Central memory CD8-positive, alpha-beta T cell (primary cell): ENCODE results near the gene TTLL3.
"Not testable (repeated sequence)": the region's sequence is repeated elsewhere in the genome, so short reads cannot be mapped to it uniquely, and the experiment has no call there.

Source experiments
- ATAC-seq: fragments of 150-1000 bp; cut with Tn5 transposase; replicated peaks from 2 replicates; pipeline ENCODE4 v1.10.0; 2022; ENCODE audit warnings: mild to moderate bottlenecking, moderate FRiP score, moderate number of reproducible peaks; ENCODE audit not compliant: poor library complexity, severe bottlenecking; ENCODE audit errors: extremely low read depth
- DNase-seq, 2 donors: peaks; one replicate each; pipeline ENCODE4 v3.0.0; 2021; ENCODE audit warnings: low spot score in 2 of 2
- H3K27ac Mint-ChIP-seq: one replicate; pipeline ENCODE4 v1.8.0; 2022; ENCODE audit warnings: low read depth, mild to moderate bottlenecking, moderate library complexity, mixed read lengths
- H3K27me3 Mint-ChIP-seq: one replicate; pipeline ENCODE4 v1.8.0; 2022; ENCODE audit warnings: mixed read lengths
- H3K36me3 Mint-ChIP-seq: one replicate; pipeline ENCODE4 v1.8.0; 2022; ENCODE audit warnings: mild to moderate bottlenecking, moderate library complexity, mixed read lengths; ENCODE audit not compliant: insufficient read depth
- H3K4me1 Mint-ChIP-seq: one replicate; pipeline ENCODE4 v1.8.0; 2022; ENCODE audit warnings: mixed read lengths
- H3K4me3 Mint-ChIP-seq: one replicate; pipeline ENCODE4 v1.8.0; 2022; ENCODE audit warnings: mild to moderate bottlenecking, moderate library complexity, mixed read lengths
- H3K9me3 Mint-ChIP-seq: one replicate; pipeline ENCODE4 v1.8.0; 2022; ENCODE audit warnings: mixed read lengths

TTLL3 gene

DNA sequence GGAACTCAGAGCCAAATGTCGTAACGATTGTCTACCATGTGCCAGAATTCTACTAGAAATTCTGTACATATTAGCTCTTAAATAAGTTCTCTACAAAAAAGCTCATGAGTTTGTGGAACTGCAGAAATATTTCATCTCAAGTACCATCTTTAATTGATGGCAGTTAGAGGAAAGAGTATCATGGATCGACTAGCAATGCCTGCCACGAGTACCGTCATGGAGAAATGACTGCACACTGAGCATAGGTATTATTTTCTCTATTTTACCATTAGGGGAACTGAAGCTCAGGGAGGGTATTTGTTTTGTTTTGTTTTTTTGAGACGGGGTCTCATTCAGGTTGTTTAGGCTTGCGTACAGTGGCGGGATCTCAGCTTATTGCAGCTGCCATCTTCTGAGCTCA lies 31.0 kb downstream of the TTLL3 start:
- peaks cover 22% of the 10 kb centered on the region for H3K4me1 Mint-ChIP-seq
- no peak overlapping the region for H3K27ac Mint-ChIP-seq
- ATAC-seq (no peak), DNase-seq (no peak)
- H3K27me3 Mint-ChIP-seq: no peaks in the 10 kb centered on the region
- H3K36me3 Mint-ChIP-seq: peaks cover 14% of the 10 kb centered on the region
- no peak overlapping the region for H3K4me3 Mint-ChIP-seq
- H3K9me3 Mint-ChIP-seq: no peaks in the 10 kb centered on the region

DNA sequence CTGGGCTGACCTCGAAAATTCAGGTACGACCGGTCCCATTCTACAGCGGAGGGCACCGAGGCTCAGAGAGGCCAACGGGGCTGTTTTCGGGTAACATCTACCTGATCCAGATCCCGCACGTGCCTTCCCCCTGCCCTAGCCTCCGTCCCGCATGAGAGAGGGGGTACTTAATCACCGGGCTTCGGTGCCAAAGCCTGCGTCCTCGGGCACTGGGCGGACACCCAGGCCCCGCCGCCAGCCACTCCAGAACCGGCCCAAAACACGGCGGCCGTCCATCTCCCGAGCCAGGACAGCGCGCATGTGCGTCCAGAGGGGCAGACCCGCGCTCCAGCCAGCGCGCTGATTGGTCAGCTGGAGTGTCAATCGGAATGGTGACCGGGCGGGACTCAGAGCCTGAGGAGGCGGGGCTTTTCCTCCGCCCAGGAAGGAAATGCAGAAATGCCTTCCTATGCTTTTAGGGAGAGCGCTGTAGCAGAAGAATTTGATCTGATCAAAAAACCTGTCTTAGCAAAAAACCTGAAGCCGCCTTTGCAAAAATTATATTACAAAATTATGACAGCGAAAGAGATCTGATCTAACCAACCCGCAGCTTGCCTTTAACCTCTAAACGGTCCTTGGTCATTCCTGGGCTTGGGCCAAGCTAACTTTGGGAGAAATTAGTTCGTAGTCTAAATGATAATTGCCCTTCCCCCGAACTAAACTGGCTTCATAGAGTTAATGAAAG lies 33.8 kb downstream of the TTLL3 start, which contains the start of gene RPUSD3:
Gene RPUSD3, minus strand, starts transcription at position 294 of the 724 bp plus-strand sequence. Its CDS starts 18 bp downstream, at position 276.
- Mint-ChIP-seq H3K27me3 (no peaks in the 10 kb centered on the region), H3K4me1 (peaks cover 22% of the 10 kb centered on the region), H3K9me3 (no peaks in the 10 kb centered on the region), H3K27ac (peak within 1 kb of the TSS; percentile 92), H3K4me3 (peak within 1 kb of the TSS; percentile 99), H3K36me3 (peaks cover 12% of the 10 kb centered on the region)
- ATAC-seq (peak; percentile 98), DNase-seq (peak; percentile 92 to 99)

DNA sequence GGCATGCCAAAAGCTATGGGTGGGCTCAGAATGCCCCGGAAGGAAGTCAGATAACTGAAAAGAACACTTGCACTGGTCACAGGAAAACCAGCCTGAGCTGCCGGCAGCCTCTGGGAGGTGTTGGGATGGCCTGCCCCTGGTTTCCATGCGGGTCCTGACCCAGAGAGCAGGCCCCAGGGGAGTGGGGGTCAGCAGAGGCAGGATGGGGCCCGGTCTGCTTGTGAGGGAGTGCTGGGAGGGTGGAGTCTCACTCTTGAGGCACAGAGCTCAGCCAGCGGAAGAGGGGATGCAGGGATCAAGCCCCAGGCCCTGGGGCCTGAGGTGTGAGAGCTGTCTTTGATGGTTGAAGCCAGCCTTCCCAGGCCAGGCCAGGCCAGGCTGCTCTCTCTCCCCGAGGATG lies 36.2 kb downstream of the TTLL3 start:
- DNase-seq: no peak
- H3K4me3 Mint-ChIP-seq: no peak overlapping the region
- H3K27me3 Mint-ChIP-seq: no peaks in the 10 kb centered on the region
- H3K36me3 Mint-ChIP-seq: peaks cover 8% of the 10 kb centered on the region
- peaks cover 22% of the 10 kb centered on the region for H3K4me1 Mint-ChIP-seq
- H3K9me3 Mint-ChIP-seq: no peaks in the 10 kb centered on the region
- ATAC-seq: no peak
- no peak overlapping the region for H3K27ac Mint-ChIP-seq

DNA sequence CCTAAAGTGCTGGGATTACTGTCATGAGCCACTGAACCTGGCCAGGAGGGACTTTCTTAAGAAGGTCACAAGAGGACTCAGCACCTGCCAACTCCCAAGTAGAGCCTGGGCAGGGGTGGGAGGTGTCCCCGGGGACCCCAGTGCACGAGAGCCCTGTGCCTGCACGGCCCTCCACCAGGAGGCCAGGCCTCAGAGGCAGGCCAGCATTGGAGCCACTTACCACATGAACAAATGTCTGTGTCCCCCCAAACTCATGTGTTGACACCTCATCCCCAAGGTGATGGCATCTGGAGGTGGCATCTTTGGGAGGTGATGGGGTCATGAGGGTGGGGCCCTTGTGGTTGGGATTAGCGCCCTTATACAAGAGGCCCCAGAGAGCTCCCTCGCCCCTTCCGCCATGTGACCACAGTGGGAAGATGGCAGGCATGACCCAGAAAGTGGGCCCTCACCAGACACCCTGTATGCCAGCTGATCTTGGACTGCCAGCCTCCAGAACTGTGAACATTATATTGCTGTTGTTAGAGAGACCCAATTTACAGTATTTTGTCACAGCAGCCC lies 36.9 kb downstream of the TTLL3 start:
- Mint-ChIP-seq H3K27me3 (peaks cover under 1% of the 10 kb centered on the region), H3K4me1 (peaks cover 19% of the 10 kb centered on the region), H3K27ac (no peak overlapping the region), H3K4me3 (no peak overlapping the region), H3K9me3 (no peaks in the 10 kb centered on the region), H3K36me3 (peaks cover 6% of the 10 kb centered on the region)
- DNase-seq: no peak
- no peak for ATAC-seq

DNA sequence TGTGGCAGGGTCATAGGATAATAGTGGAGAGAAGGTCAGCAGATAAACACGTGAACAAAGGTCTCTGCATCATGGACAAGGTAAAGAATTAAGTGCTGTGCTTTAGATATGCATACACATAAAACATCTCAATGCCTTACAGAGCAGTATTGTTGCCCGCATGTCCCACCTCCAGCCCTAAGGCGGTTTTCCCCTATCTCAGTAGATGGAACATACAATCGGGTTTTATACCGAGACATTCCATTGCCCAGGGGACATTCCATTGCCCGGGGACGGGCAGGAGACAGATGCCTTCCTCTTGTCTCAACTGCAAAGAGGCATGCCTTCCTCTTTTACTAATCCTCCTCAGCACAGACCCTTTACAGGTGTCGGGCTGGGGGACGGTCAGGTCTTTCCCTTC lies 37.8 kb downstream of the TTLL3 start:
- not testable (repeated sequence) for ATAC-seq, H3K9me3 Mint-ChIP-seq, H3K27me3 Mint-ChIP-seq

DNA sequence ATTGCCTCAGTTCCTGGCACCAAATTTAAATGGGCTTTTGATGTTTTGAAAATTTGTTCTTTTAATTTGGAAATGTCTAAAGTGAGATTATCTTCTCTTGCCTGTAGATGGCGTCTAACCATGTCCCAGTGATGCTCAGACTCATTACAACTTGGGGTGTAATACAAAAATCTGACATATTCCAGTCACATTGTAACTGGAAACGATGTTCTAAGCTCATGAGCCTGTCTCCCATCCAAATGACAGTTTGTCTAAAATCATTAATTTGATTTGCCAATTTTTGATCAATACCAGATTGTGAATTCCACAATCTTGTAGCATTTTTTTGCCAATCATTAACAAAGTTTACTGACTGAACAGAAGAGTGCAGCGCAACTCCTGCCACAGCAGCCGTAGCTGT lies 38.8 kb downstream of the TTLL3 start:
- peaks cover 19% of the 10 kb centered on the region for H3K27me3 Mint-ChIP-seq
- not testable (repeated sequence) for ATAC-seq, H3K9me3 Mint-ChIP-seq, DNase-seq, H3K27ac Mint-ChIP-seq, H3K4me3 Mint-ChIP-seq, H3K36me3 Mint-ChIP-seq
- peaks cover 13% of the 10 kb centered on the region for H3K4me1 Mint-ChIP-seq

More for the DNA sequence above, 37.8 kb downstream of the TTLL3 start:
- not testable (repeated sequence) for H3K4me3 Mint-ChIP-seq, H3K27ac Mint-ChIP-seq, H3K36me3 Mint-ChIP-seq, DNase-seq
- H3K4me1 Mint-ChIP-seq: peaks cover 12% of the 10 kb centered on the region

DNA sequence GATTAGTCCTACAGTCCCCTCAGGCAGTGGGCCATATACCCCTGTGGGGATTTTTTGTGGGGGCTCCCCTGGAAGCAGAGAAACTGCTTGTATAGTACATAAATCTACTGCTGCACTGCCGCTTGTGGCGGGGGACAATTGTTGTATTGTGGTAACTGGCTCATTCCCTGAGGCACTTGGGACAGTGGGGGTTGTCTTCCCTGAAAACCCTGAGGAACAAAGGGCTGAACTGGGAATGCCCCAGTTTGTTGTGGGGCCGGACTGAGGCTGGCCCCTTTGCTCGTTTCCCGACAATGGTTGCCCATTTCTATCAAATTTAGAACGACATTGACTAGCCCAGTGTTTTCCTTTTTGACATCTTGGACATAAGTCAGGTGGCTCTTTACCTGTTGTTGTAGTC lies 41.3 kb downstream of the TTLL3 start:
- peaks cover 11% of the 10 kb centered on the region for H3K4me1 Mint-ChIP-seq
- not testable (repeated sequence) for H3K9me3 Mint-ChIP-seq, H3K27ac Mint-ChIP-seq, H3K36me3 Mint-ChIP-seq, DNase-seq, ATAC-seq, H3K4me3 Mint-ChIP-seq
- peaks cover 20% of the 10 kb centered on the region for H3K27me3 Mint-ChIP-seq

DNA sequence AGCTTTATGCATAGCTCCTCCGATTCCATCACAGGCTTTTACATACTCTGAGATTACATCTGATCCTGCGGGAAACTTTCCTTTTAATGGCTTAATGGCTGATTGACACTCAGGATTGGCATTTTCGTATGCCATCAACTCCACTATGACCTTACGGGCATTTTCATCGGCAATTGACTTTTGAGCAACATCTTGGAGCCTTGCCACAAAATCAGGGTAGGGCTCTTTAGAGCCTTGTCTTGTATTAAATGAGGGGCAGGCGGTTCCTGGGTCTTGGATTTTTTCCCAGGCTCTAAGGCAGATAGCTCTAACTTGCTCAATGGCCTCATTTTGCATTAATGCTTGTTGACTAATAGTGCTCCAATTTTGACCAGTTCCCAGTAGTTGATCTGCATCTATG lies 41.9 kb downstream of the TTLL3 start:
- H3K9me3 Mint-ChIP-seq, H3K4me3 Mint-ChIP-seq, H3K36me3 Mint-ChIP-seq, DNase-seq, H3K27ac Mint-ChIP-seq, ATAC-seq: not testable (repeated sequence)
- H3K4me1 Mint-ChIP-seq: peaks cover 11% of the 10 kb centered on the region
- H3K27me3 Mint-ChIP-seq: peaks cover 20% of the 10 kb centered on the region

DNA sequence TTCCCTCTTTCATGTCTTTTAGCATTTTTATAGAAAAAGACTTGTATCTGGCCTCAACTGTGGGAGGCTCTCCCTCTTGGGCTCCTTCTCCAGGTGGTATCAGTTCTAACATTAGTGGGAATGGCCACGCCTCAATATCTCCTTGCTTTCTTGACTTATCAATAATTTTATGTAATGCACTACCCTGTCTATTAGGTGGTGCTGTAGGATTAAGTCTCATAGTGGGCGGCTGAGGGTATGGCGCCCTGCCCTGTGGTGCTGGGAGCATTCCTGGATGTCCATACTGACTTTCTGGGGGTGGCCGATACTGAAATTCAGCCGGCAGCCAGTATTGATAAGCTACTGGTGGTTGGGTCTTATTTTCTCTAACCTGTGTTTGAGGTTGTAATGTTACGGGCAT lies 42.5 kb downstream of the TTLL3 start:
- Mint-ChIP-seq H3K27ac (no peak overlapping the region), H3K27me3 (peaks cover 20% of the 10 kb centered on the region), H3K9me3 (no peaks in the 10 kb centered on the region), H3K4me3 (no peak overlapping the region), H3K36me3 (peaks cover 1% of the 10 kb centered on the region), H3K4me1 (peaks cover 11% of the 10 kb centered on the region)
- no peak for ATAC-seq
- DNase-seq: no peak

DNA sequence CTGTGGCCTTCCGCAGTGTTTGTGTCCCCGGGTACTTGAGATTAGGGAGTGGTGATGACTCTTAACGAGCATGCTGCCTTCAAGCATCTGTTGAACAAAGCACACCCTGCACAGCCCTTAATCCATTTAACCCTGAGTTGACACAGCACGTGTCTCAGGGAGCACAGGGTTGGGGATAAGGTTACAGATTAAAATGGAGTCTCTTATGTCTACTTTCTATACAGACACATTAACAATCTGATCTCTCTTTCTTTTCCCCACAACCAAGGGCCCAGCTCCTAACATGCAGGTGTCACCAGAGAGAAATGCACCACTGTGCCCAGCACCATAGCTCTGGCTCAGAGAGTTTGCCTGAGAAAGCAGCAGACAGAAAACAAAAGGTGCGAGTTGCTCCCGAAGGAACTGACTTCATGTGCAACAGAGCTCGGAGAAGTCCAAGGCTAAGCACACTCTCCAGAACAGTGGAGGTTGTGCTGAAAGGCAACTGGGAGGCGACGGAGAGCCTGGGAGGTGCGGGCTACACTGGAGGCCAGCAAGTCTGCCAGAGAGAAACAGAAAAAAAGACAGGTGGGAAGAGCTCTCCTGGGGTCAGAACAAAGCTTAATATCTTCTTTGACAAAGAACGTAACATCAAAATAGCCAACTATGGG lies 44.4 kb downstream of the TTLL3 start:
- ATAC-seq, H3K4me3 Mint-ChIP-seq, H3K27ac Mint-ChIP-seq, H3K36me3 Mint-ChIP-seq, H3K9me3 Mint-ChIP-seq, DNase-seq: not testable (repeated sequence)
- H3K4me1 Mint-ChIP-seq: peaks cover 11% of the 10 kb centered on the region
- peaks cover 20% of the 10 kb centered on the region for H3K27me3 Mint-ChIP-seq

DNA sequence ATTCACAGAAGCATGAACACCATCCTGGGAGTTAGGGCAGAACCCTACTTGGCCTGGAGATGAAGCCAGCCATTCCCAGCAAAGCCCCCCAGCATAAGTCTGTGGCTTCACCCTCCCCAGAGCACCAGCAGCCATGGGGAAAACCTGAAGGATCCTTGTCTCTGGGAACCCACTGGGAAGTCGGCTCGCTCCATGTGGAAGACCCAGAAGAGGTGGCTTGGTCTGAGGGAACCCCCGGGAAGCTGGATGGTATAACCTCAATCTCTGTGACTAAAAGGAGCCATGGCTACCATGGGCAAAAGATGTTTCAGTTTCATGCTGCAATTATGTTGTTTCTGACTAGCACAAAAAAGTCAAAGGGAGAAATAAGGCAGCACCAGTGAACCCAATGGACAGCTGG lies 45.5 kb downstream of the TTLL3 start:
- Mint-ChIP-seq H3K27me3 (peaks cover 20% of the 10 kb centered on the region), H3K36me3 (peaks cover 1% of the 10 kb centered on the region), H3K9me3 (no peaks in the 10 kb centered on the region), H3K4me3 (no peak overlapping the region), H3K27ac (no peak overlapping the region), H3K4me1 (peaks cover 11% of the 10 kb centered on the region)
- ATAC-seq (no peak), DNase-seq (no peak)

DNA sequence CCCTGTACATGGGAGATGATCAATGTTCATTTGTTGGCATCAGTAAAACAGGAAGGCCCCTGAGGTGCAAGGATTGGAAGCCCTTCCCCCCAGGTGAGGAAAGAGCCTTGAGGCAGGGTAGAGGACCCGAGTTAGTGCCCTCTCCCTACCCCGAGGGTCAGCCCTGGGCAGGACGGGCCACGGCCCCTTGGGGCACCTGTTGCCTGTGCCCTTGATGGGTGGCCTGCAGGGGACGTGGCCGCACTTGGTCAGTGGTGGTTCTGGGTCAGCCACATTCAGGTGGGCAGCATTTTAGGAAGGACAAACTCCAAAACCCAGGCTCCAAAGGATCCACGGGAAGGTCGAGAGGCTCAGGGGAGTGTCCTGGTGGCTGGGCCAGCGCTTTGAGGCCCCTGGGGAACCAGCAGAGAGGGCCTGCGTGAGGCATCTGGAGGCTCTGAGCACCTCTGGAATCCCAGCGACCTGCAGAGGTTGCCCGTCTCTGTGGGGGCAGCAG lies 49.5 kb downstream of the TTLL3 start:
- no peak overlapping the region for H3K4me3 Mint-ChIP-seq
- peaks cover 10% of the 10 kb centered on the region for H3K27me3 Mint-ChIP-seq
- H3K36me3 Mint-ChIP-seq: peaks cover 1% of the 10 kb centered on the region
- DNase-seq (no peak), ATAC-seq (no peak)
- H3K4me1 Mint-ChIP-seq: no peaks in the 10 kb centered on the region
- H3K9me3 Mint-ChIP-seq: no peaks in the 10 kb centered on the region
- H3K27ac Mint-ChIP-seq: no peak overlapping the region

DNA sequence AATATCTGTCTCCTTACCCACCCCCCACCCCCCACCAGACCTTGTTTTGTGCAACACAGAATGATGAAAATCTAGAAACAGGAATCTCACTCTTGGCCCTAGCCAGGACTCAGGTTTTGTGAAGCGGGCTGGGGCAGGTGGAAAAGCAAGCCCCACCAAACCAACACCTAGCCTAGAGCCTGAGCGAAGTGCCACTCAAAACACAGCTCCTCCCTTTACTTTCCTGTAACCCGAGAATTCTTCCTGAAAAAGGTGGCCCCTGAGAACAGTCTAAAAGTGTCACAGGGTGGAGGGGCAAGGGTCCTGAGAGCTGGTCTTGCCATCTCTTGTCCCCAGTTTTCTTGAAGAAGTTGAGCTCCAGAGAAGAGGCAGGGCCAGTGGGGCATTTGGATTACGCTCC lies 51.1 kb downstream of the TTLL3 start:
- no peaks in the 10 kb centered on the region for H3K4me1 Mint-ChIP-seq
- H3K36me3 Mint-ChIP-seq: no peaks in the 10 kb centered on the region
- DNase-seq (no peak), ATAC-seq (no peak)
- H3K4me3 Mint-ChIP-seq: no peak overlapping the region
- no peaks in the 10 kb centered on the region for H3K9me3 Mint-ChIP-seq
- no peak overlapping the region for H3K27ac Mint-ChIP-seq
- H3K27me3 Mint-ChIP-seq: peaks cover 10% of the 10 kb centered on the region
